Upper lobe of left lung (tissue), 6 donors: ENCODE data around the gene TTC5. TPM values are rescaled to one million over a fixed set of nuclear protein-coding genes. Genes with fewer than 3 reads are reported as not detected.
A peak's percentile ranks its signal among the peaks of the same experiment; 100 is the strongest.

Experiments used
- ATAC-seq, 2 donors: fragments of 200-7000 bp; cut with Tn5 transposase; one replicate each; pipeline ENCODE4 v1.9.1; 2022; ENCODE audit warnings: mild to moderate bottlenecking in 2 of 2, moderate library complexity in 2 of 2; ENCODE audit not compliant: low FRiP score in 2 of 2
- DNase-seq, 2 donors: peaks; one replicate each; pipeline ENCODE4 v3.0.0-alpha.2; 2019 to 2020
- H3K27ac ChIP-seq, 4 donors: fragments of 200-600 bp; sonication (generic); one replicate each; pipeline ENCODE4 v1.5.1; 2016 to 2019
- H3K27me3 ChIP-seq, 4 donors: fragments of 200-600 bp; sonication (generic); one replicate each; pipeline ENCODE4 v1.5.1; 2017 to 2019
- H3K36me3 ChIP-seq, 4 donors: fragments of 200-600 bp; sonication (generic); one replicate each; pipeline ENCODE4 v1.5.1; 2016 to 2019
- H3K4me1 ChIP-seq, 4 donors: fragments of 200-600 bp; sonication (generic); one replicate each; pipeline ENCODE4 v1.5.1; 2018 to 2019
- H3K4me3 ChIP-seq, 4 donors: fragments of 200-600 bp; sonication (generic); one replicate each; pipeline ENCODE4 v1.5.1; 2017 to 2019; ENCODE audit warnings: mild to moderate bottlenecking in 2 of 4, moderate library complexity in 1 of 4
- H3K9me3 ChIP-seq, 4 donors: fragments of 200-600 bp; sonication (generic); one replicate each; pipeline ENCODE4 v1.5.1; 2018 to 2019
- CTCF ChIP-seq, 6 experiments: fragments of 450-650 bp in 4 of 6; fragments of 200-600 bp in 2 of 6; sonication (generic) in 2 of 6; IDR thresholded peaks; one replicate each; pipeline ENCODE4 v1.5.1; 2016 to 2019; ENCODE audit warnings: antibody characterized with exemption in 6 of 6
- EP300 ChIP-seq, 4 donors: sonication (generic); formaldehyde crosslinking; IDR thresholded peaks; one replicate each; pipeline ENCODE4 v1.5.1; 2017; ENCODE audit warnings: antibody characterized with exemption in 4 of 4, control low read depth in 2 of 4
- POLR2A ChIP-seq, 4 donors: fragments of 450-650 bp; IDR thresholded peaks; one replicate each; pipeline ENCODE4 v1.5.1; 2016 to 2017; ENCODE audit warnings: antibody characterized with exemption in 4 of 4, mild to moderate bottlenecking in 2 of 4
- POLR2AphosphoS5 ChIP-seq, 2 donors: sonication (generic); formaldehyde crosslinking; IDR thresholded peaks; one replicate each; pipeline ENCODE4 v1.5.1; 2017; ENCODE audit warnings: antibody characterized with exemption in 2 of 2
- WGBS, 2 donors: methylation state at CpG; one replicate each; pipeline ENCODE4 v1.1.5; 2017 to 2018; 5-methylcytosine and 5-hydroxymethylcytosine counted together
- total RNA-seq, 6 donors: library from RNA; depleted of rRNA in 4 of 6; stranded (reverse); fragments of >200 nt in 4 of 6; gene quantifications; one replicate each; pipeline versions ENCODE4 v1.1.0 to v1.2.1, GENCODE V29; 2016 to 2021
- donor health status: DM: no; HTN: no; CAD: no; lungs with moderate emphysema.
- donor health status: DM: no; HTN: yes; CAD: no; lungs with severe emphysema.

TTC5 gene
- total RNA-seq, 6 donors from 2014 or later = 8.1 to 28.4 (median 17.7) TPM

- 44 to 45% methylated on average over 8 of the region's 8 CpGs for WGBS, 2 donors
- H3K4me3 ChIP-seq = no peak overlapping the region
- peak; percentile 43 to 80 for ATAC-seq
These were observed 21.5 kb upstream of the TTC5 start for GRCh38 chr14:20327005-20327869.

GRCh38 chr14:20317720-20318119 is 12.0 kb upstream of the TTC5 start:
- 96 to 97% methylated on average over 16 of the region's 16 CpGs for WGBS, 2 donors
- Histone ChIP-seq H3K9me3 (no peaks in the 10 kb centered on the region), H3K4me1 (no peaks in the 10 kb centered on the region), H3K27me3 (no peaks in the 10 kb centered on the region), H3K4me3 (no peak overlapping the region), H3K36me3 (peaks cover 3 to 87% (median 44%) of the 10 kb centered on the region in 4 donors), H3K27ac (no peak overlapping the region)
- DNase-seq (peak in 1 of 2 donors; percentile 38), ATAC-seq (no peak)
- TF ChIP-seq POLR2AphosphoS5 (IDR thresholded peaks at IDR 0.05) = no peak
- no peak for TF ChIP-seq CTCF (IDR thresholded peaks at IDR 0.05)
- no peak for TF ChIP-seq EP300 (IDR thresholded peaks at IDR 0.05)
- no peak for TF ChIP-seq POLR2A (IDR thresholded peaks at IDR 0.05)

More at GRCh38 chr14:20327005-20327869, 21.5 kb upstream of the TTC5 start:
- H3K27ac ChIP-seq = no peak overlapping the region
- H3K9me3 ChIP-seq = no peaks in the 10 kb centered on the region
- H3K36me3 ChIP-seq = peaks cover 14 to 52% (median 18%) of the 10 kb centered on the region in 4 donors
- no peaks in the 10 kb centered on the region for H3K27me3 ChIP-seq
- no peak for DNase-seq
- H3K4me1 ChIP-seq = peaks cover 2 to 34% (median 23%) of the 10 kb centered on the region in 4 donors
- TF ChIP-seq POLR2A (IDR thresholded peaks at IDR 0.05) (no peak), CTCF (IDR thresholded peaks at IDR 0.05) (peak; percentile 57 to 81 (median 68))

- no peak for DNase-seq
- H3K4me1 ChIP-seq = no peaks in the 10 kb centered on the region
- no peak for TF ChIP-seq POLR2A (IDR thresholded peaks at IDR 0.05)
- TF ChIP-seq CTCF (IDR thresholded peaks at IDR 0.05) = no peak
- no peak for TF ChIP-seq POLR2AphosphoS5 (IDR thresholded peaks at IDR 0.05)
- no peak for TF ChIP-seq EP300 (IDR thresholded peaks at IDR 0.05)
- H3K4me3 ChIP-seq = no peak overlapping the region
- no peaks in the 10 kb centered on the region for H3K27me3 ChIP-seq
- H3K27ac ChIP-seq = no peak overlapping the region
- H3K9me3 ChIP-seq = no peaks in the 10 kb centered on the region
- no peak for ATAC-seq
- 94 to 96% methylated on average over 2 of the region's 2 CpGs for WGBS, 2 donors
- peaks cover 8 to 75% (median 35%) of the 10 kb centered on the region in 4 donors for H3K36me3 ChIP-seq
These were observed 8.3 kb upstream of the TTC5 start for GRCh38 chr14:20314026-20314425.

- no peak for ATAC-seq
These were observed 300 bp upstream of the TTC5 start for GRCh38 chr14:20306079-20306423.

More at GRCh38 chr14:20306079-20306423, 300 bp upstream of the TTC5 start:
- no peaks in the 10 kb centered on the region for H3K9me3 ChIP-seq
- peaks cover 10 to 19% (median 11%) of the 10 kb centered on the region in 4 donors for H3K4me1 ChIP-seq
- H3K27ac ChIP-seq = no peak overlapping the region
- peak overlapping the region in 3 of 4 donors; percentile 73 to 95 (median 83) for H3K4me3 ChIP-seq
- H3K36me3 ChIP-seq = peaks cover 0 to 8% (median 5%) of the 10 kb centered on the region in 4 donors
- H3K27me3 ChIP-seq = no peaks in the 10 kb centered on the region
- TF ChIP-seq POLR2A (IDR thresholded peaks at IDR 0.05) (no peak), POLR2AphosphoS5 (IDR thresholded peaks at IDR 0.05) (no peak), EP300 (IDR thresholded peaks at IDR 0.05) (no peak), CTCF (IDR thresholded peaks at IDR 0.05) (peak in 1 of 6 experiments; percentile 3)
- 93 to 100% methylated on average over 1 of the region's 1 CpG for WGBS, 2 donors
- DNase-seq = no peak
